OCI-LY7 (cell line): Measurements from ENCODE around the gene CMKLR1. TPM values are rescaled to one million over a fixed set of nuclear protein-coding genes. Genes with fewer than 3 reads are reported as not detected.

Experiments used
- BruUV-seq: library from RNA; stranded (reverse); fragments of 400-500 nt; replicated peaks from 2 replicates; lab custom pipeline; 2021; lab: Mats Ljungman, UMichigan
- CTCF ChIA-PET: fragments of 300-600 bp; sonication (Branson Sonifier 250); formaldehyde crosslinking; loops from one replicate; lab custom pipeline; 2022; ENCODE audit warnings: antibody characterized with exemption; ENCODE audit not compliant: unreplicated experiment; lab: Charles Lee
- POLR2A ChIA-PET: fragments of 300-600 bp; sonication (Branson Sonifier 250); formaldehyde crosslinking; loops from one replicate; lab custom pipeline; 2022; ENCODE audit warnings: antibody characterized with exemption; lab: Charles Lee
- DNase-seq: peaks from one replicate; pipeline ENCODE4 v3.0.0-alpha.2; 2015; ENCODE audit warnings: low spot score
- H2AFZ ChIP-seq: fragments of 200-600 bp; sonication (generic), shearing (Covaris generic); 2 replicates; pipeline ENCODE4 v1.6.1; 2014; ENCODE audit warnings: mild to moderate bottlenecking, antibody characterized with exemption, low read length, moderate library complexity
- H3K27ac ChIP-seq: fragments of 200-600 bp; sonication (generic); 2 replicates; pipeline ENCODE4 v1.5.1; 2014; ENCODE audit warnings: mixed run types, low read depth, mild to moderate bottlenecking, moderate library complexity, low read length, inconsistent platforms; ENCODE audit not compliant: poor library complexity, severe bottlenecking
- H3K36me3 ChIP-seq: fragments of 200-600 bp; sonication (generic); 2 replicates; pipeline ENCODE4 v1.6.1; 2014; ENCODE audit warnings: mild to moderate bottlenecking, antibody characterized with exemption, low read length, moderate library complexity, mixed read lengths; ENCODE audit not compliant: insufficient read depth
- H3K4me1 ChIP-seq: fragments of 200-600 bp; sonication (generic); 2 replicates; pipeline ENCODE4 v1.5.1; 2014; ENCODE audit warnings: mild to moderate bottlenecking, low read length; ENCODE audit not compliant: insufficient read depth, poor library complexity, severe bottlenecking
- H3K4me2 ChIP-seq: fragments of 200-600 bp; sonication (generic); 2 replicates; pipeline ENCODE4 v1.6.1; 2014; ENCODE audit warnings: mild to moderate bottlenecking, low read length
- H3K4me3 ChIP-seq: fragments of 200-600 bp; sonication (generic); 2 replicates; pipeline ENCODE4 v1.5.1; 2014; ENCODE audit warnings: mild to moderate bottlenecking, low read depth, low read length; ENCODE audit not compliant: poor library complexity, severe bottlenecking
- H3K79me2 ChIP-seq: fragments of 200-600 bp; sonication (generic); 2 replicates; pipeline ENCODE4 v1.6.1; 2016; ENCODE audit warnings: low read depth, mild to moderate bottlenecking, low read length, moderate library complexity, mixed read lengths; ENCODE audit not compliant: insufficient read depth
- H3K9me2 ChIP-seq: fragments of 200-600 bp; sonication (generic); 2 replicates; pipeline ENCODE4 v1.6.1; 2016; ENCODE audit warnings: mild to moderate bottlenecking, low read length, mixed read lengths; ENCODE audit not compliant: insufficient read depth
- H3K9me3 ChIP-seq: fragments of 200-600 bp; sonication (generic); 2 replicates; pipeline ENCODE4 v1.6.1; 2014; ENCODE audit warnings: mild to moderate bottlenecking, mixed run types, low read length, mixed read lengths
- H4K20me1 ChIP-seq: fragments of 200-600 bp; sonication (generic); 2 replicates; pipeline ENCODE4 v1.6.1; 2014; ENCODE audit warnings: mild to moderate bottlenecking, antibody characterized with exemption, low read length, moderate library complexity, mixed read lengths; ENCODE audit not compliant: insufficient read depth
- CTCF ChIP-seq: fragments of 200-600 bp; sonication (generic); conservative IDR thresholded peaks from 2 replicates; pipeline ENCODE4 v1.5.1; 2014; ENCODE audit warnings: mild to moderate bottlenecking, antibody characterized with exemption, low read length, moderate library complexity, mixed read lengths
- EZH2phosphoT487 ChIP-seq: fragments of 200-600 bp; sonication (generic); IDR thresholded peaks from 2 replicates; pipeline ENCODE4 v1.6.1; 2018; ENCODE audit warnings: low read depth, borderline replicate concordance, mild to moderate bottlenecking, mixed run types, antibody characterized with exemption, low read length, moderate library complexity, mixed read lengths
- intact Hi-C: fragments of 100-400 bp; cut with micrococcal nuclease; formaldehyde crosslinking; loops from one replicate; pipeline ENCODE4 v1.10.0; 2022; ENCODE audit not compliant: unreplicated experiment
- total RNA-seq, 2 experiments: library from RNA; depleted of rRNA in 1 of 2; stranded (reverse); fragments of >200 nt in 1 of 2; shearing (Covaris generic) in 1 of 2; gene quantifications; 2 replicates each; pipeline ENCODE4 v1.2.3, GENCODE V29; 2014 to 2022

Gene CMKLR1
- total RNA-seq, 2 experiments from 2014 or later, result not detected

GRCh38 chr12:108252523-108252922 is 86.6 kb downstream of the CMKLR1 start:
- no peak overlapping the region for H2AFZ ChIP-seq
- H3K4me3 ChIP-seq, result no peak overlapping the region
- H3K4me1 ChIP-seq, result peaks cover 2% of the 10 kb centered on the region
- DNase-seq, result no peak
- no peak overlapping the region for H3K4me2 ChIP-seq
- no peaks in the 10 kb centered on the region for H4K20me1 ChIP-seq
- no TSS peak for BruUV-seq
- TF ChIP-seq CTCF (no peak), EZH2phosphoT487 (no peak)
- intact Hi-C loops, result no loop called here
- H3K79me2 ChIP-seq, result no peaks in the 10 kb centered on the region
- ChIA-PET POLR2A (no interaction called here), CTCF (no interaction called here)
- no peaks in the 10 kb centered on the region for H3K36me3 ChIP-seq
- no peaks in the 10 kb centered on the region for H3K9me2 ChIP-seq
- H3K27ac ChIP-seq, result no peak overlapping the region
- no peaks in the 10 kb centered on the region for H3K9me3 ChIP-seq

GRCh38 chr12:108248011-108248410 is 91.1 kb downstream of the CMKLR1 start:
- Histone ChIP-seq H3K4me3 (no peak overlapping the region), H3K4me1 (no peaks in the 10 kb centered on the region), H4K20me1 (no peaks in the 10 kb centered on the region), H3K79me2 (no peaks in the 10 kb centered on the region), H3K4me2 (no peak overlapping the region), H2AFZ (no peak overlapping the region), H3K9me3 (no peaks in the 10 kb centered on the region), H3K9me2 (no peaks in the 10 kb centered on the region), H3K36me3 (no peaks in the 10 kb centered on the region), H3K27ac (no peak overlapping the region)
- POLR2A ChIA-PET, result no interaction called here
- no peak for TF ChIP-seq CTCF
- TF ChIP-seq EZH2phosphoT487, result no peak
- CTCF ChIA-PET, result no interaction called here
- no peak for DNase-seq
- intact Hi-C loops, result no loop called here
- BruUV-seq, result no TSS peak

- Histone ChIP-seq H3K27ac (no peak overlapping the region), H3K79me2 (no peaks in the 10 kb centered on the region), H4K20me1 (no peaks in the 10 kb centered on the region), H3K4me1 (no peaks in the 10 kb centered on the region), H3K4me2 (no peak overlapping the region), H3K9me2 (no peaks in the 10 kb centered on the region), H3K36me3 (no peaks in the 10 kb centered on the region), H3K4me3 (no peak overlapping the region), H2AFZ (no peak overlapping the region), H3K9me3 (no peaks in the 10 kb centered on the region)
- DNase-seq, result no peak
- intact Hi-C loops, result no loop called here
- BruUV-seq, result no TSS peak
- ChIA-PET CTCF (no interaction called here), POLR2A (no interaction called here)
- TF ChIP-seq EZH2phosphoT487 (no peak), CTCF (no peak)
These were observed 92.0 kb downstream of the CMKLR1 start for GRCh38 chr12:108247130-108247529.
